BJ (cell line): ENCODE data around the gene PRKD2. TPM values are rescaled to one million over a fixed set of nuclear protein-coding genes. Genes with fewer than 3 reads are reported as not detected.

ENCODE experiments used
- CTCF ChIA-PET: fragments of 350-600 bp; formaldehyde crosslinking; extraction: SDS; loops from one replicate; lab custom pipeline; 2021; ENCODE audit warnings: antibody characterized with exemption, inconsistent platforms; lab: Yijun Ruan, JAX
- POLR2A ChIA-PET: fragments of 300-600 bp; sonication (Branson Sonifier 250); formaldehyde crosslinking; extraction: SDS; loops from one replicate; lab custom pipeline; 2021; ENCODE audit warnings: antibody characterized with exemption; lab: Charles Lee
- DNase-seq: peaks from one replicate; pipeline ENCODE4 v3.0.0-alpha.2; 2011; ENCODE audit warnings: low read depth
- H3K27me3 ChIP-seq: 2 replicates; pipeline ENCODE4 v1.6.0; 2011; ENCODE audit warnings: low read length; ENCODE audit not compliant: control insufficient read depth, insufficient read depth
- H3K36me3 ChIP-seq: 2 replicates; pipeline ENCODE4 v1.5.1; 2011; ENCODE audit warnings: low read length; ENCODE audit not compliant: control insufficient read depth, insufficient read depth
- H3K4me3 ChIP-seq: 2 replicates; pipeline ENCODE4 v1.5.1; 2011; ENCODE audit warnings: low read depth, mild to moderate bottlenecking, control low read depth, low read length
- polyA plus RNA-seq: library from polyadenylated mRNA; depleted of rRNA; stranded (reverse); fragments of >200 nt; gene quantifications from 2 replicates; pipeline ENCODE4 v1.2.3, GENCODE V29; 2011
- TF ChIP-seq, protein P1 (sequence below): IDR thresholded peaks from 2 replicates; pipeline ENCODE4 v1.5.1; 2011; ENCODE audit warnings: low read depth, mild to moderate bottlenecking, control low read depth, inconsistent platforms, low read length, moderate library complexity; ENCODE audit not compliant: insufficient read depth

The PRKD2 gene
- polyA plus RNA-seq, 1 experiment: 19.4 TPM

DNA sequence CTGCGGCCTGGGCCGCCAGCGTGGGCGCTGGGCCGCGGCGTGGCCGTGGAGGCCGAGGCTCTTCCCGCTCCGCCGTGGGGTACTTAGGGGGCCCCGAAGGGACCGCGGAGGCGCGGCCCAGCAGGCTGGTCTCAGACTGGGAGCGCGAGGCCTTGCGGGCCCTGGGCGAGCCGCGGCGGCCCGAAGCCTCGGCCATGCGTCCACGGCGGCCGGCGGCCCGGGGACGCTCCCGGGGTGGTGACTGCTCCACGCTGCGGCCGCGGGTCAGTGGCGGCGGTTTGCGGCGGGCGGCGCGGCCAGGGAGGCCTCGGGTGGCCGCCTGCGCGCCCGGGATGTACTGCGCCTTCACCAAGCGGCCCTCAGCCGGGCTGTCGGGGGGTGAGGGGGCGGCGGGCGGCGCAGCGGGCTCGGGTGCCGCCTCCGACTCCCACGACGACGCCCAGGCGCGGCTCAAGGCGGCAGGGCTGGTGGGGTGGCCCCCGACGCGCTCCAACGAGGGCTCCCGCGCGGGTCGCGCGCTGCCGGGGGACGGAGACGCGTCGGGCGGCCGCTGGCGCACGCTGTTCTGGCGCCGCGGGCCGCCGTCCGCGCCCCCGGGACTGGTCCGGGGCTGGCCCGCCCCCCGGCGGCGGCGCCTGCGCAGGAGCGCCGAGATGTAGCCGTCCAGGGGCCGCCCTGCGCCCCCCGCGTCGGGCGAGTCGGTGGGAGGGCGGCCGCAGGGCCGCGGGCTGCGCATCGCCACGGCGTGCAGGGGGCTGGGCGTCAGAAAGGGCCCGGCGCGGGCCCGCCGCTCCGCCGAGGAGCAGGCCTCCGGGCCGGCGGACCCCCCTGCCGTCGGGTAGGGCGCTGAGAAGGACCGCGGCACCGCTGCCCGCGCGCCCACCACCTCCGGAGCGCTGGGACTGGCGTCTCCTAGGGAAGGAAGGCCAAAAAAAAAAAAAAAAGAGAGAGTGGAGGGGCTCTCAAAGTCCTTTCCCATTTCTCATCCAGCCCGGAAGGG lies 67.7 kb downstream of the PRKD2 start:
- CTCF ChIA-PET: interaction anchor here (0.7 kb wide), 1 partner anchor 39 kb away, joined by 4 read pairs; no protein-coding TSS in a partner anchor
- TF ChIP-seq, protein P1, sequence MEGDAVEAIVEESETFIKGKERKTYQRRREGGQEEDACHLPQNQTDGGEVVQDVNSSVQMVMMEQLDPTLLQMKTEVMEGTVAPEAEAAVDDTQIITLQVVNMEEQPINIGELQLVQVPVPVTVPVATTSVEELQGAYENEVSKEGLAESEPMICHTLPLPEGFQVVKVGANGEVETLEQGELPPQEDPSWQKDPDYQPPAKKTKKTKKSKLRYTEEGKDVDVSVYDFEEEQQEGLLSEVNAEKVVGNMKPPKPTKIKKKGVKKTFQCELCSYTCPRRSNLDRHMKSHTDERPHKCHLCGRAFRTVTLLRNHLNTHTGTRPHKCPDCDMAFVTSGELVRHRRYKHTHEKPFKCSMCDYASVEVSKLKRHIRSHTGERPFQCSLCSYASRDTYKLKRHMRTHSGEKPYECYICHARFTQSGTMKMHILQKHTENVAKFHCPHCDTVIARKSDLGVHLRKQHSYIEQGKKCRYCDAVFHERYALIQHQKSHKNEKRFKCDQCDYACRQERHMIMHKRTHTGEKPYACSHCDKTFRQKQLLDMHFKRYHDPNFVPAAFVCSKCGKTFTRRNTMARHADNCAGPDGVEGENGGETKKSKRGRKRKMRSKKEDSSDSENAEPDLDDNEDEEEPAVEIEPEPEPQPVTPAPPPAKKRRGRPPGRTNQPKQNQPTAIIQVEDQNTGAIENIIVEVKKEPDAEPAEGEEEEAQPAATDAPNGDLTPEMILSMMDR: no peak
- Histone ChIP-seq H3K27me3 (no peaks in the 10 kb centered on the region), H3K36me3 (no peaks in the 10 kb centered on the region; the same call in 1 of the 2 replicates), H3K4me3 (no peak overlapping the region)
- POLR2A ChIA-PET: no interaction called here
- DNase-seq: no peak

DNA sequence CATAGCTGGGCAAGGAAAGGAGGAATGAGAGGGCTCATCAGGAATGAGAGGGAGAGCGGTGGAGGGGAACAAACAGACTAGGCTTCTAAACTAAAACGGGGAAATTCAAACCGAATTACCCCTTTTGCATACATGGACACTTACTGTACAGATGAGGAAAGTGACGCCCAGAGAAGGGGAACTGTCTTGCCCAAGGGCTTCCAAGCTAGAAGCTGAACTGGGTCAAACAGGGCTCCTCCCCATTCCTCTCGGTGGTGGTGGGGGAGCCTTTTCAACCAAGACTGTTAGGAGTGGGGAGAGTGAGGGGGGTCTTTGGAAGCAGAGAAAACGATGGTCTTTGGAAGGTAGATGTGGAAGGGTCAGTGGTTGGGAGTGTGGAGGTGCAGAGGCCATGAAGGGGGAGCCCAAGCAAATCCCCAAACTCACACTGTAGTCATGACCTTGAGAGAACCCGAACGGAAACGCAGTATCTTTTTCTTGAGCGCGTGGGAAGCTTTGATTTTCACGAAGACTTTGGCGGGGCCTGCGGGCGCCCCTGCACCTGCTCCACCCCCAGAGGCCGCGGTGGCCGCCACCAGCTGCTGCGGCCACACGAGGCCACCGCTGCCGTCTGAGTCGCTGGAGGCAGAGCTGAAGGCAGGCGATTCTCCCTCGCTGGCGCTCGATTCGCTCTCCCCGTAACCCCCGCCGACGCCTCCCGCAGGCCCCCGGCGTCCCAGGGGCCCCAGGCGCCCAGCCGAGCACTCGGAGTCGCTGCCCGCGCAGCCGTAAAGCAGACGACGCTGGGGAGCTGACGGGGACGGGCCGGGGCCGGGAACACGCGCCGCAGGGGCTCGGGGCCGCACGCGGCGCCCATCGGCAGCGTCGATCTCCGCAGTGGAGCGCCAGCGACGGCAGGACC lies 68.6 kb downstream of the PRKD2 start:
- H3K36me3 ChIP-seq: no peaks in the 10 kb centered on the region; the same call in 1 of the 2 replicates
- no peak for DNase-seq
- no peaks in the 10 kb centered on the region for H3K27me3 ChIP-seq
- CTCF ChIA-PET: interaction anchor here (0.7 kb wide), 1 partner anchor 40 kb away, joined by 4 read pairs; no protein-coding TSS in a partner anchor
- no peak overlapping the region for H3K4me3 ChIP-seq
- TF ChIP-seq, protein P1: no peak
- POLR2A ChIA-PET: no interaction called here

DNA sequence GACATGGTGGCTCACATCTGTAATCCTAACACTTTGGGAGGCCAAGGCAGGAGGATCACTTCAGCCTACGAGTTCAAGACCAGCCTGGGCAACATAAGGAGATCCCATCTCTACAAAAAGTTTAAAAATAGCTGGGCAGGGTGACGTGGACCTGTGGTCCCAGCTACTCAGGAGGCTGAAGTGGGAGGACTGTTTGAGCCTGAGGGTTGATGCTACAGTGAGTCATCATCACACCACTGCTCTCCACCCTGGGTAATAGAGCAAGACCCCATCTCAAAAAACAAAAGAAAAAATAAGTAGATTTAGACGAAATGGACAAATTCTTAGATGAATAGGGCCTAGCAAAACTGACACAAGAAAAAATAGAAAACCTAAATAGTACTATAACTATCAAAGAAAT lies 70.5 kb downstream of the PRKD2 start:
- no peaks in the 10 kb centered on the region for H3K36me3 ChIP-seq
- DNase-seq: no peak
- no peaks in the 10 kb centered on the region for H3K27me3 ChIP-seq
- ChIA-PET POLR2A (no interaction called here), CTCF (interaction anchor here (1.0 kb wide), 1 partner anchor 32 kb away, joined by 3 read pairs; no protein-coding TSS in a partner anchor)
- TF ChIP-seq, protein P1: no peak
- no peak overlapping the region for H3K4me3 ChIP-seq

DNA sequence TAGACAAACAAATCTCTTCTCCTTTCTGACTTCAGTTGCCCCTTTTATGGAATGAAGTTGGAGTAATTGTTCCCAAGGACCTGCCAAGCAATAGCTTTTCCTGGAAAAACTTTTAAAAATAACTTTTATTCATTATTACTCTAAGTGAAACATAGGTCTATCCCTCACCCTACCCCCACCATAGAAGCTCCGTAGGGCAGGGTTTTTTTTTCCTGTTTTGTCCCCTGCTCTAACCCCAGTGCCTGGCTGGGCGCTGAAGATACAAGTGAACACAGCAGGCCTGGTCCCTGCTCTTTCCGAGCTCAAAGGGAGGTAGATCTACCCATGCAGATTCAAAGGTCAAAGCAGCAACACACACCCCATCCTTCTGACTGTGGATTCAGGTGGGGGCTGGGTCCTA lies 72.2 kb downstream of the PRKD2 start:
- no peaks in the 10 kb centered on the region for H3K27me3 ChIP-seq
- CTCF ChIA-PET: no interaction called here

More for the DNA sequence above, 72.2 kb downstream of the PRKD2 start:
- Histone ChIP-seq H3K4me3 (no peak overlapping the region), H3K36me3 (no peaks in the 10 kb centered on the region)
- TF ChIP-seq, protein P1: no peak
- no peak for DNase-seq
- POLR2A ChIA-PET: no interaction called here
